ENCODE data around the gene CNTD1.

CNTD1 gene

DNA sequence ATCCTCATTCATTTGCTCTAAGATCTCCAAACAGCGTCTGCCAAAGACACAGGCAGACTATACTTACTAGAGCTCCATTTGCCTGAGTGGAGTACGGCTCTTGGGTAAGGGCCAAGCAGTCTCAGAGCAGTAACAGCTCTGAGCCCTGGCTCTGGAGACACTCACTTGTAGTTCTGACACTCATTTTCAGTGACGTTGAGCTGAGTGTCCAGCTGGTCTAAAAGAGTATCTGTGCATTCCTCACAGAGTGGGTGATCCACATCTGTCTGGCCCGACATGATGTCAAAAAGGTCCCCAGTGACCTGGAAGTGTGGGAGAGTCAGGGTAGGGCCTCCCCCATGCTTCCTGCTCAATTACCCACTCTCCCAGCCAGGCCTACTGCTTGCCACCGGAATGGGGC, 19.7 kb downstream of the CNTD1 start:
- Histone ChIP-seq H3K27me3 (ENCODE audit: control insufficient read depth, insufficient read depth, low read length) (no peaks in the 10 kb centered on the region), H3K9me3 (ENCODE audit: control insufficient read depth, low read depth, low read length) (no peaks in the 10 kb centered on the region), H3K4me3 (ENCODE audit: low read length) (no peak overlapping the region), H3K27ac (ENCODE audit: low read length) (no peak overlapping the region), H3K9ac (ENCODE audit: low read length) (no peak overlapping the region), H3K4me1 (ENCODE audit: control insufficient read depth, low read depth, low read length) (no peaks in the 10 kb centered on the region), H3K36me3 (ENCODE audit: control insufficient read depth, low read depth, low read length) (peaks cover 64% of the 10 kb centered on the region)

DNA sequence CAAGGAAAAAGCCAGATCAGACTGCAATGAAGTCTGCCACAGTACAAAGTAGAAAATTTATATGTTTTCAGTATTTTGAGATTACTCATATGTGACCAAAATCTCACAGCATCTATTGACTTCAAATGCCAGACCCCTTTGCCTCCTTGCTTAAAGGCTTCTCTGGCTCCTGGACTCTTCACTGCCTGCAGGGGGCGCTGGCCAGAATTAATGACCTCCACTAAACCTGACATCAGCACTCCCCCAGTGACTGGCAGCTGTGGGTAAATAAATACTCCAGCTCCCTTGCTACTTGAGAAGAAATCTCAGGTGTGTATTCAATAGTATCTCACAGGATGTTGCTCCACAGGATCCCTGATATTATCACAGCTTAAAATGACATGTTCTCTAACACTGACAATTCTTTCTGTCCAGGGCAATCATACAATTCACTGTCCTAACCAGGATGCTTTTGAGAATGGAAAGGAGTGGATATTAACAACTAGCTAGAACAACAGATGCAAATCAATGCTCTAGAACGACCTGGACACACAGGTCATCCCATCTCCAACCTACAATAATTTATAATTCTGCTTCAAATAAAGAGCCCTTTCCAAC, 21.4 kb downstream of the CNTD1 start:
- Histone ChIP-seq H3K4me3 (ENCODE audit: low read length) (no peak overlapping the region), H3K36me3 (ENCODE audit: control insufficient read depth, low read depth, low read length) (peaks cover 51% of the 10 kb centered on the region), H3K9ac (ENCODE audit: low read length) (no peak overlapping the region), H3K9me3 (ENCODE audit: control insufficient read depth, low read depth, low read length) (no peaks in the 10 kb centered on the region), H3K27me3 (ENCODE audit: control insufficient read depth, insufficient read depth, low read length) (no peaks in the 10 kb centered on the region), H3K27ac (ENCODE audit: low read length) (no peak overlapping the region), H3K4me1 (ENCODE audit: control insufficient read depth, low read depth, low read length) (no peaks in the 10 kb centered on the region)

GRCh38 chr17:42821176-42821575, 22.5 kb downstream of the CNTD1 start:
- no peaks in the 10 kb centered on the region for H3K9me3 ChIP-seq (ENCODE audit: control insufficient read depth, low read depth, low read length)
- H3K4me3 ChIP-seq (ENCODE audit: low read length) = no peak overlapping the region
- no peaks in the 10 kb centered on the region for H3K4me1 ChIP-seq (ENCODE audit: control insufficient read depth, low read depth, low read length)
- H3K36me3 ChIP-seq (ENCODE audit: control insufficient read depth, low read depth, low read length) = peaks cover 39% of the 10 kb centered on the region
- H3K9ac ChIP-seq (ENCODE audit: low read length) = no peak overlapping the region
- H3K27me3 ChIP-seq (ENCODE audit: control insufficient read depth, insufficient read depth, low read length) = no peaks in the 10 kb centered on the region
- H3K27ac ChIP-seq (ENCODE audit: low read length) = no peak overlapping the region

DNA sequence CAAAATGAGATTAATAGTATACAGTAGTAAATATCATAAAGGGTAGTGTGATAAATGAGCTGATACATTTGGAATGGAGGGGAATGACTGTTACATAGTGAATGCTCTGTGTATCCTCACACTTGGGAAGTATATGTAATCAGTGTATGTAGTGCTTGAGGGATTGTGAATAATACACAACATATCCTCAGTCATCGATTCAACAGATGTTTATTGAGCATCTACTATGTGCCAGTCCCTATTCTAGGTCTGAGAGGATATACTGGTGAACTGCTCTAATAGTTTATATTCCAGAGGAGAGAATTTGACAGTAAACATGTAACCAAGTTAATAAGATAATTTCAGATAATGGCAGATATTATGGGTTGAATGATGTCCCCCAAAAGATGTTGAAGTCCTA, 28.8 kb downstream of the CNTD1 start:
- peaks cover 20% of the 10 kb centered on the region for H3K27me3 ChIP-seq (ENCODE audit: control insufficient read depth, insufficient read depth, low read length)
- H3K4me1 ChIP-seq (ENCODE audit: control insufficient read depth, low read depth, low read length) = peaks cover 3% of the 10 kb centered on the region
- no peak overlapping the region for H3K9ac ChIP-seq (ENCODE audit: low read length)
- H3K9me3 ChIP-seq (ENCODE audit: control insufficient read depth, low read depth, low read length) = no peaks in the 10 kb centered on the region
- H3K36me3 ChIP-seq (ENCODE audit: control insufficient read depth, low read depth, low read length) = no peaks in the 10 kb centered on the region
- no peak overlapping the region for H3K27ac ChIP-seq (ENCODE audit: low read length)
- H3K4me3 ChIP-seq (ENCODE audit: low read length) = no peak overlapping the region

GRCh38 chr17:42830971-42831370, 32.3 kb downstream of the CNTD1 start:
- Histone ChIP-seq H3K4me1 (ENCODE audit: control insufficient read depth, low read depth, low read length) (peaks cover 3% of the 10 kb centered on the region), H3K9ac (ENCODE audit: low read length) (no peak overlapping the region), H3K36me3 (ENCODE audit: control insufficient read depth, low read depth, low read length) (peaks cover 8% of the 10 kb centered on the region), H3K4me3 (ENCODE audit: low read length) (no peak overlapping the region), H3K9me3 (ENCODE audit: control insufficient read depth, low read depth, low read length) (no peaks in the 10 kb centered on the region), H3K27me3 (ENCODE audit: control insufficient read depth, insufficient read depth, low read length) (peaks cover 20% of the 10 kb centered on the region), H3K27ac (ENCODE audit: low read length) (no peak overlapping the region)

DNA sequence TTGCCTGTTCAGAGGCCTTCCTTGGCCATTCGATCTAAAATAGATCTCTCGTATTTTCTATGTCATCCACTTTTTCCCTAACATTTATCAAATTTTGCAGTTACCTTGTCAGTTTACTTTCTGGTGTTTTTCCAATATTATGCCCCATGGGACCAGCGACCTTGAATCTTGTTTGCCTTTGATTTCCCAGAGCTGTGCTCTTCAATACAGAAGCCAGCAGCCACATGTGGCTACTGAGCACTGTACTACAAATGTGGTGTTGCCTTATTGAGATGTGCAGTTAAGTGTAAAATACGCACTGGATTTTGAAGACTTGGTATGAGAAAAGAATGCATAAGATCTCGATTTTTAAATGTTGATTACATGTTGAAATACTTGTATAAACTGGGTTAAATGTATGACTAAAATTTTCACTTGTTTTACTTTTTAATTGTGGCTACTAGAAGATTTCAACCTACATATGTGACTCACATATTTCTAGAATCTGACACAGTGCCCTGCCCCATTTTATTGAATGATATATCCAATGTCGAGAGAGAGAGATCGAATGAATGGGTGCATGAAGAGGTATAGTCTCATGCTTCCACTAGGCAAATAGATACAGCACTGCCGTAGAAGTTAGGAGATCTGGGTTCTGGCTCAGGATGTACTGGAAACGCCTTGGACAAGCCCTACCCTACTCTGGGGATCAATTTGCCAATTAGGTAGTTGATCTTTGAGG, 33.7 kb downstream of the CNTD1 start:
- peak overlapping the region; percentile 62 for H3K4me3 ChIP-seq (ENCODE audit: low read length)
- peaks cover 16% of the 10 kb centered on the region for H3K36me3 ChIP-seq (ENCODE audit: control insufficient read depth, low read depth, low read length)
- no peaks in the 10 kb centered on the region for H3K9me3 ChIP-seq (ENCODE audit: control insufficient read depth, low read depth, low read length)
- H3K27me3 ChIP-seq (ENCODE audit: control insufficient read depth, insufficient read depth, low read length) = peaks cover 13% of the 10 kb centered on the region
- H3K9ac ChIP-seq (ENCODE audit: low read length) = peak overlapping the region; percentile 92
- peaks cover 3% of the 10 kb centered on the region for H3K4me1 ChIP-seq (ENCODE audit: control insufficient read depth, low read depth, low read length)
- H3K27ac ChIP-seq (ENCODE audit: low read length) = peak overlapping the region; percentile 95

DNA sequence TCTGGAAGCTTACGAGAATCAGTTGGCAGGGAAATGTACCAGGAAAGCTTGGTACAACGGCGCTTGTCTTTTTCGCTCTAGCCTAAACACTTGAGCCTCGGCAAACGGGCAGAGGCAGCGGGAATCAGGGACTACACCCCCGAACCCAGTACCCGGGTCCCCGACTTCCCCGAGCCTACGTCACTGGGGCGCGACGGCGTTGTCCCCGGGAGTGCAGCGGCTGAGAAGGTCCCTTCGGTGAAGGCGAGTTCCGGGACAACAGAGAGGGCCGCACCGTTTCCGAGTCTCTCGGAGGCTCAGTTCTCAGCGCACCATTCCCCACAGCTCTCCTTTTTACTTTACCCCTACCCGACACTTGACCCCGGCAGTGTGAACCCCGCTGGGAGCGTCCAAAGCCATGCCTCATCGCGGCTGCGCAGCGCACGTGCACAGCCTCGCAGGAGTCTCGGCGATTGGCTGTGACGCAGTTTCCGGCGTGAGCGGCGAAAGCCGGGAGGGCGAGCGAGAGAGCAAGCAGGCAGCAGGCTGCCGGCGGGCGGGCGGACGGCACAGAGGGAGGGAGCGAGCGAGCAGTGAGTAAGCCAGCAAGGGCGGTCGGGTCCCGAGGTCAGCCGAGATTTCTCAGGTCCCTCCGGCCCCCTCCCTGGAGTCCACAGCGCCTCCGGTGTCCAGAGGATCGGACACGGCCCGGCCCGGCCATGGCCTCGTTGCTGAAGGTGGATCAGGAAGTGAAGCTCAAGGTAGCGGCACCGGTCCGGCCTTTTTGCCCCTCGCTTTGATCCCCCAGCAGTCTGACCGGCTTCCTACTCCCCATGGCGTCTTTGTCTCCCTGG, 34.5 kb downstream of the CNTD1 start, which contains the start of gene PSME3:
Gene PSME3 (plus strand): TSS at position 464 of the 833 bp plus-strand sequence. CDS start 235 bp downstream, at position 699.
- H3K4me1 ChIP-seq (ENCODE audit: control insufficient read depth, low read depth, low read length) = peaks cover 3% of the 10 kb centered on the region
- H3K4me3 ChIP-seq (ENCODE audit: low read length) = peak within 1 kb of the TSS; percentile 62
- peaks cover 6% of the 10 kb centered on the region for H3K27me3 ChIP-seq (ENCODE audit: control insufficient read depth, insufficient read depth, low read length)
- peaks cover 24% of the 10 kb centered on the region for H3K36me3 ChIP-seq (ENCODE audit: control insufficient read depth, low read depth, low read length)
- peak within 1 kb of the TSS; percentile 92 for H3K9ac ChIP-seq (ENCODE audit: low read length)
- H3K9me3 ChIP-seq (ENCODE audit: control insufficient read depth, low read depth, low read length) = no peaks in the 10 kb centered on the region
- H3K27ac ChIP-seq (ENCODE audit: low read length) = peak within 1 kb of the TSS; percentile 95

DNA sequence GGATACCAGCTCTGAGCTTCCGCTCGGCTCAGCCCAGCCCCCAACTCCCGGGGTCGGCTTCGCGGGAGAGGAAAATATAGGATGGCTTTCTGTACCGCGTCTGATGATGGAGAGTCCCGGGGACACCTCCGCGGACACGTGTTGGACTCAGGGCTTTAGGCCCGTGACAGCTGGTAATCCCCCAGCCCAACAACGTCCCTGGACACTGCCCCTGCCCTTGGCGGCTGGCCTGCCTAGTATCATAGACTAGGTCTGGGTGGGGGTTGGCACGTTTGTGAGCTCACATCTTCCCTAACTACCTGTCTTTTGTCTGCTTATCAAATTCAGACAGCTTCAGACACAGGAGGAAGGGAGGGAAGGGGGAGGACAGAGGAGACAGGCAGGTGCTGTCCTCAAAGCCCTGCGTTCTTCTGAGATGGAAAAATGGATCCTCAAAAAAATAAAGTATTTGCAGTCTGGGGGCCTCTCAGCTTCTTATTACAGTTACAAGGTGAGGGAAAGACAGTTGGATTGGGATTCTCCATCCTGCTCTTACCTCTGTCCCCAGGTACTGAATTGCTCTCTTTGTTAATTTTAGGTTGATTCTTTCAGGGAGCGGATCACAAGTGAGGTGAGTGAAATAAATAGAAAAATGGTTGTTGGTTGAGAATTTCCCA, 35.2 kb downstream of the CNTD1 start:
- Histone ChIP-seq H3K27ac (ENCODE audit: low read length) (peak overlapping the region; percentile 95), H3K4me3 (ENCODE audit: low read length) (peak overlapping the region; percentile 62)

DNA sequence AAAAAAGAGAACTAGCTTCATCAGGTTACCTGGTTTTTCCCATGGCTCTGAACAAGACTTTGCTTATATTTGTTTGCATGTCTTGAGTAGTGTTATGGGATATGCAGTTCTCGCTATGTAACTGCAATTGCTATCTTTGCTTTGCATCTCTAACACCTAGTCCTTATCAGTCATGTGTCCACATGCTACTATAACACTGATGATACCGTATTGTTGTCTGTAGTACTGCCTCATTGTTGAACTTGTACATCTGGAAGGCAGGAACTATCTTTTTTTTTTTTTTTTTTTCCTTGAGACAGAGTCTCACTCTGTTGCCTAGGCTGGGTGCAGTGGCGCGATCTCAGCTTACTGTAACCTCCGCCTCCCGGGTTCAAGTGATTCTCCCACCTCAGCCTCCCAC, 37.1 kb downstream of the CNTD1 start:
- H3K4me3 ChIP-seq (ENCODE audit: low read length) = no peak overlapping the region
- H3K9ac ChIP-seq (ENCODE audit: low read length) = no peak overlapping the region
- H3K9me3 ChIP-seq (ENCODE audit: control insufficient read depth, low read depth, low read length) = no peaks in the 10 kb centered on the region
- H3K27me3 ChIP-seq (ENCODE audit: control insufficient read depth, insufficient read depth, low read length) = no peaks in the 10 kb centered on the region
- peaks cover 43% of the 10 kb centered on the region for H3K36me3 ChIP-seq (ENCODE audit: control insufficient read depth, low read depth, low read length)
- H3K4me1 ChIP-seq (ENCODE audit: control insufficient read depth, low read depth, low read length) = peaks cover 3% of the 10 kb centered on the region
- H3K27ac ChIP-seq (ENCODE audit: low read length) = no peak overlapping the region

More for the DNA sequence above, 35.2 kb downstream of the CNTD1 start:
- H3K9me3 ChIP-seq (ENCODE audit: control insufficient read depth, low read depth, low read length) = no peaks in the 10 kb centered on the region
- peak overlapping the region; percentile 92 for H3K9ac ChIP-seq (ENCODE audit: low read length)
- H3K27me3 ChIP-seq (ENCODE audit: control insufficient read depth, insufficient read depth, low read length) = no peaks in the 10 kb centered on the region
- peaks cover 3% of the 10 kb centered on the region for H3K4me1 ChIP-seq (ENCODE audit: control insufficient read depth, low read depth, low read length)
- peaks cover 31% of the 10 kb centered on the region for H3K36me3 ChIP-seq (ENCODE audit: control insufficient read depth, low read depth, low read length)

DNA sequence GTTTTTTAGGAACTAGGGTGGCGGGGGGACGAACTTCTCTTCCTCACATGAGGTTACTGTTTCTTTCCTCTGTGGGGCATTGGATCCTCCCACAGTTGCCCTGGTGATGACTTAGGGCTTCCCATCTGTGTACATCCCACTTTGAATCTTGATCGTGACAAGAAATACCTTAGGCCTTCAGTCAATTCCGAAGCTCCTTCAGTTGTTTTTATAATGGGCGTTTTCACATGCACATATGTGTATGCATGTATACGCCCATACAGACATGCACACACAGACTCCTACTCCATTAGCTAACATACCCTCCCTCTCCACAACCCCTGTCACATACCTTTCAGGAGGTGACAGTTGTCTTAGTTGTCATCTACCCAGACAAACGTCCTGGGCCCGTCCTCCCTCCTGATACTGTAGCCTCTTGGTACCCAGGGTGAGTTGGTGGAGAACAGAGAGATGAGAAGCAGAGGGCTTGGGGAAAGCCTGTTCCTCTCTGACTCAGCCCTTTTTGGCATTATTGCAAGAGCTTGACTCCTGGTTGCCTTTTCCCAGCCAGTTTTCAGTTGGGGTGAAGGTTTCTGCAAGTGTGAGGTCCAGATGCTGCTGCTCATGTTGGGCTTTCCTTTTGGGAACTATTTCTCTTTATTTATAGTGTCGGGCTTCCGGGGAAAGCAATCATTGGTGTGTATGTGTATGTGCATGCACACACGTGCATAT, 43.5 kb downstream of the CNTD1 start:
- no peaks in the 10 kb centered on the region for H3K27me3 ChIP-seq (ENCODE audit: control insufficient read depth, insufficient read depth, low read length)
- peaks cover 70% of the 10 kb centered on the region for H3K36me3 ChIP-seq (ENCODE audit: control insufficient read depth, low read depth, low read length)
- no peak overlapping the region for H3K27ac ChIP-seq (ENCODE audit: low read length)
- H3K9ac ChIP-seq (ENCODE audit: low read length) = no peak overlapping the region
- no peaks in the 10 kb centered on the region for H3K4me1 ChIP-seq (ENCODE audit: control insufficient read depth, low read depth, low read length)
- H3K4me3 ChIP-seq (ENCODE audit: low read length) = no peak overlapping the region
- H3K9me3 ChIP-seq (ENCODE audit: control insufficient read depth, low read depth, low read length) = no peaks in the 10 kb centered on the region

All from iPS-18a (cell line).